T-helper 2 cell (primary cell): ENCODE measurements around the gene GIPR.
"Not testable (repeated sequence)": the region's sequence is repeated elsewhere in the genome, so short reads cannot be mapped to it uniquely, and the experiment has no call there.

Source experiments
- DNase-seq, 5 experiments: peaks; one replicate each; pipeline versions ENCODE4 v3.0.0 to v3.0.0-alpha.2; 2012 to 2022

GIPR gene

DNA sequence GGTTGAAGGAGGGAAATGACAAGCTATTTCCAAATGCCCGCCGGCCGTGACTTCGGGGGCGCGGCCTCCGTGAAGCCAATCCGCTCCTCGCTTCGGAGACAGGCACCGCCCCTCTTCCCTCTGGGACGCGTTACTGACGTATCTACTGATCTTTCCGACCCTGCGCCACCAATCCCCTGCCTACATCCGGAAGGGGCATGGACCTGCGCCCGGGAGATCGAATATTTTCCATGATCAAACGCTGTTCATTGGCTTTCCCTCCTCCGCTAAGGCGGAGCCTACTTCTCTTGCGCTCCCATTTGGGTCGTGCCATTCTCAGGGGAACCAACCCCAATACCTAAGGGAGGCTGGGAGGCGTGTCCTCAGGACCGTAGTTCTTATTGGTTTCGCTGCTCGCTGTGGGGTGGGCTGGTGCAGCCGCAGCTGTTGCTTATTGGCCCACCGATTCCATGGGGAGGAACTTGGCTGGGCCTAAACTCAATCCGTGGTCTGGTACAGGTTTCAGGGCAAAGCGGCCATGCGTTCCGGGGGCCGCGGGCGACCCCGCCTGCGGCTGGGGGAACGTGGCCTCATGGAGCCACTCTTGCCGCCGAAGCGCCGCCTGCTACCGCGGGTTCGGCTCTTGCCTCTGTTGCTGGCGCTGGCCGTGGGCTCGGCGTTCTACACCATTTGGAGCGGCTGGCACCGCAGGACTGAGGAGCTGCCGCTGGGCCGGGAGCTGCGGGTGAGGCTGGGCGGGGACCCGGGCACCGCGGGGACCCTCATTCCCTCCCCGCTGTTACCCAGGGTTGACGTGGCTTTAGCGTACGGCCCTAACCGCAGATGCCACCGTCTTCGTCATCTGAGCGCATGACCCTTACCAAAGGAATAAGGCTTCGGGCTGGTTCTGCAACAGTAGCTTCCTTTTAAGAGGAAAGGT, 24.4 kb downstream of the GIPR start, which contains the start of gene QPCTL:
Gene QPCTL, plus strand, starts transcription at position 480 of the 919 bp plus-strand sequence. Its CDS starts 38 bp downstream, at position 518.
- peak; percentile 85 to 100 (median 96) for DNase-seq

GRCh38 chr19:45693106-45693788, 25.2 kb downstream of the GIPR start:
- peak; percentile 49 to 70 (median 68) for DNase-seq

DNA sequence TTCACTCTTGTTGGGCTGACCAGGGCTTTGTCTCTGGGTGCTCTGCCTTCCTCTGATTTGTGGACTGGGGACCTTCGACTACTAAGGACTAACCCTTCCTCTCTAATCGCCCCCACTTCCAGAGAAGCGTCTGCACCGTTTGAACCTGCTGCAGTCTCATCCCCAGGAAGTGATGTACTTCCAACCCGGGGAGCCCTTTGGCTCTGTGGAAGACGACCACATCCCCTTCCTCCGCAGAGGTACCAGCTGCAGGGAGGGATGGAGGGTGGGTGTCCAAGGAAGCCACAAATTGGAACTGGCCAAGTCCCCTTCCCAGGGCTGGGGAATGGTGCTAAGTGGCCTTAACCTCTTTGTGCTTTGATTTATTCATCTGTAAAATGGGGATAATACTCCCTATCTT, 33.7 kb downstream of the GIPR start:
- DNase-seq = no peak

- no peak for DNase-seq
Measured at GRCh38 chr19:45705115-45705514, 37.1 kb downstream of the GIPR start.

DNA sequence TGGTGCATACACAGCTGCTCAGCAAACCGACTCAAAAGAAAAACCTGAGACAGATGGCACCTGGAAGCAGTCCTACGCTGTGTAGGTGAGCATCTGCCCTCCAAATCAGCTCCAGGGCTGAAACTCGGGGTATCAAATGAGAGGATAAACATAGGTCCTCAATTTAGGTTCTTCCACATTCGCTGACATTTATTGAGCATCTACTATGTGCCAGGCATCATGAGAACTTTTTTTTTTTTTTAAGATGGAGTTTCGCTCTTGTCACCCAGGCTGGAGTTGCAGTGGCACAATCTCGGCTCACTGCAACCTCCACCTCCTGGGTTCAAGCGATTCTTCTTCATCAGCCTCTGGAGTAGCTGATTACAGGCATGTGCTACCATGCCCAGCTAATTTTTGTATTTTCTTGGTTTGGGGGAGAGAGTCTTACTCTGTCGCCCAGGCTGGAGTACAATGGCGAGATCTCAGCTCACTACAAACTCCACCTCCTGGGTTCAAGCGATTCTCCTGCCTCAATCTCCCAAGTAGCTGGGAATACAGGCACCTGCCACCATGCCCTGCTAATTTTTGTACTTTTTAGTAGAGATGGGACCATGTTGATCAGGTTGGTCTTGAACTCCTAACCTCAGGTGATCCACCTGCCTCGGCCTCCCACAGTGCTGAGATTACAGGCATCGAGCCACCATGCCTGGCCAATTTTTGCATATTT, 37.8 kb downstream of the GIPR start:
- no peak for DNase-seq

DNA sequence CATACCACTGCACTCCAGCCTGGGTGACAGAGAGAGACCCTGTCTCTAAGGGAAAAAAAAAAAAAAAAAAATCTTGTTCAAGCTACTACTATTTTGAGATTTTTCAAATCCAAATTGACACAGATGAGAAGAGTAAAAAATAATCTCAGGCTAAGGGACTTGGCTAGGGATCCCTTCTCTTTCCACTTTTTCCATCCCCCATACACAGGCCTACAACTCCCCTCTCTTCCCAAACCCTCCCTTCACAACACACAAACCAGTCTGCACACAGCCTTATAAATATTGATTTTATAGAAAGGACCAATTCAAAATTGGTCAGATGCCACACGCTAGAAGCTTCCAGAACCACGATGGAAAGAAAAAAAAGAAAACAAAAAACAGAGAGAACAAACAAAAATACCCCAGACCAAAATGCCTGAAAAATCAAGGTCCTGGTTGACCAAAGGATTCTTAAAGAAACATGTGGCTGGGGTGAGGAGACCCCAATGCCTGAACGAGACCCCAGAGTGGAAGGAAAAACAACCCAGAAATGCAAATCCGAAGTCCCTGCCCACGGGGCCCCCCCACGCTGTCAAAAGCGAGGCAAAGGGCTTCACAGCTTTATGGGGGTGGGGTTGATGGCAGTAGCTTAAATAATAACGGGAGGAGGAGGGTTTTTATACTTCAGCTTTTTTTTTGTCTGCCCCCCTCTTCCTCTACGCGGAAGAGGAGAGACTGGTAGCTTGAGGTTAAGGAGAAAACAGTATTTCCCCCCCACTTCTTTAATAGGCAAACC, 42.5 kb downstream of the GIPR start:
- DNase-seq = no peak

DNA sequence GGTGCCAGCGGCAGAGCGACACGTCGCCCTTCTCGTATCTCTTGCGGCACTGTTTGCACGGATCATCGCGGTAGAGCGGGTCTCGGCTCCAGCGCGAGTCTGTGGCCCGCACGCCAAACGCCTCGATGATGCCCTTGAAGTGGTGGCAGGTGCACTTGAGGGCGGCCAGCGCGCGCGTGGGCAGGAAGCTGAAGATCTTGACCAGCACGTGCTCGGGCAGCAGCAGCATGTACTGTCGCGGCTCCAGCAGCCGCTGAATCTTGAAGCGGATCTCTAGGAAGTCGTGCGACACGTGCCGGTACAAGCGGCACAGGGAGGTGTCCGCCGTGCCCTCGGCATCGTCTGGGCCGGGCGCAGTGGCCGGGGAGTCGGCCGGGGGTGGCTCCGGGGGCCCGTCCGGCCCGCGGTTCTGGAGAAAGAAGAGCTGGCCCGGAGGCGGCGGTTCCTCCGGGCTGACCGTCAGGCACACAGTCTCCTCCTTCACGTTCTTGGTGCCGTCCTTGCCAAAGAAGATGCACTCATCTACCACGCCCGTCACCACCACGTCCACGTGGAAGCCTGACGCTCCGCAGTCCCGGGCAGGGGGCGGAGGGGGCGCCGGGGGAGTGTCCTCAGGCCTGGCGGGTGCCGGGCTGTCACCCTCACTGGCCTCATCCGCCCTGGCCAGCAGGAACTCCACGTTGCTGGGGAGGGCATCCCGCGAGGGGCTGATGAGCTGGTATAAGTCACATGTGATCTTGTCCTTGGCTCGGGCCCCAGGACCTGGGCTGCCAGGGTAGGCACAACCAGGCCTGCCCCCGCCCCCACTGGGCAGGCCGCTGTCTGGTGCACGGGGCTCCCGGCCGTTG, 44.1 kb downstream of the GIPR start:
- no peak for DNase-seq

GRCh38 chr19:45712699-45713067, 44.7 kb downstream of the GIPR start:
- DNase-seq = no peak

DNA sequence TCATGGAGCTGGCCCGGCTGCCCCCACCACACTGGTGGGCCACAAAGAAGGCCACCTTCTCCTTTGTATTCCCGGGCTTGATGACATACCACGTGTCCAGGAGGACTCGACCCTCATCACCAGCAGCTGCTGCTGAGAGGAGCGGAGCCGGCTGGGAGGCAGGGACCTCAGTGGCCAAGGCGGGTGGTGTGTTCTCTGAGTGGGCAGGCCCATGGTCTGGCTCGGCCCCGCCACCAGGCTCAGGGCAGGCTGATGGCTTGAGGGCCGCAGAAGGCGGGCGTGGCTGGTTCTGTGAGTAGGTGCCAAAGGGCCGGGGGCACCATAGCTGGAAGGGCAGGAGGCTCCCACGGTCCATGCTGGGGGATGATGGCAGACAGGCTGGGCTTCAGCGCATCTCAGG, 45.1 kb downstream of the GIPR start:
- DNase-seq = no peak

DNA sequence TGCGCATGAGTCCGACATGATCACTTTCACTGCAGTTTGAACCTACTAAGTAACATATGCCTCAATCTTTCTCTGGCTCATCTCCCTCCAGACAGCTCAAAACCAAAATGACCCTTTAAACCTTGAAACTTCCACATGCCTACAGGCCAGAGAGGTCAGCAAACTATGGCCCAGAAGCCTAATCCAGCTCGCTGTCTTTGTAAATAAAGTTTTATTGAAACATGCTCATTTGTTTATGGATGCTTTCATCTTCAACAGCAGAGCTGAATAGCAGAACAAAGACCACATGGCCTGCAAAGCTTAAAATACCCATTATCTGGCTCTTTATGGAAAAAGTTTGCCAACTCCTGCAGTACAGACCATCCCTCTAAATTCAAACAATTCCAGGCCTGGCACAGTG, 47.1 kb downstream of the GIPR start:
- no peak for DNase-seq

- peak in 1 of 5 experiments; percentile 27 for DNase-seq
Measured at GRCh38 chr19:45716359-45717130, 48.5 kb downstream of the GIPR start.

DNA sequence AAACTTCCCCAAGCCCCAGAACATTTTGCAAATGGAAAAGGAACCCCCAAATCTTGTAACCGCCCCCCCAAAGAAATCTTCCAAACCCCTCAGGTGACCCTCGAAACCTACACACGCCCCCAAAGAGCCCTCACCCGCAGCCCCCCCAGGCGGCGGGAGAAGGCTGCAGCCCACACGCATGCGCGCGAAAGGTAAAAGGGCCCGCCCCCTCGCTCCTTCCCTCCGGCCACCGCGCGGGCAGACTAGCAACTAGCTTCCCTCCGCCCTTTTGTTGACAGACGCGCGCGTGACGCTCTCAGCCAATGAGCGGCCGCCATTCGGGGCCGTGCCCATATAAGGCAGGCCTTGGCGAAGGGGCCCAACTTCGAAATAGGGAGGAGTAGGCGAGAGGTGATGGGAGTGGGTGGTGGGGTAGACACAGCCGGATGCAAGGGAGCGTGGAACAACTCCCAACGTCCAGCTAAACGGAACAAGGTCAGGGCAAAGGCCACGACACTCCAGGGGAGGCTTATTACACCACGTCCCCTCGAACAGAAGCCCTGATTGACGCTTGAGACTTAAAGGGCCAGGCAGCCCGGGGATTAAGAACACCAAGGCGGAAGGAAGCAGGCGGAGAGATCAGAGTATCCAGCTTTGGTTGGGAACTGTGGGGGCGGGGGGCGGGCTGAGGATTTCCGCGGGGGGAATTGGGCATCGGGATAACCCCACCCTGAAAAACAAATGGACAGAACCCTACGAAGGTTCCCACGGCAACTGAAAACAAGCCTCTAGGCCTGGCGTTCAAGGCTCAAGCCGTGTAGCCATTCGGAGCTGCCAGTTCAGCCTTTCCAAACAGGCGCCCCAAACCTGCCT, 49.3 kb downstream of the GIPR start:
- peak; percentile 93 to 100 (median 97) for DNase-seq

GRCh38 chr19:45717983-45718650, 50.1 kb downstream of the GIPR start:
- no peak for DNase-seq

GRCh38 chr19:45720065-45720464, 52.0 kb downstream of the GIPR start:
- DNase-seq = not testable (repeated sequence)

- DNase-seq = not testable (repeated sequence)
Measured at GRCh38 chr19:45728683-45729082, 60.7 kb downstream of the GIPR start.

GRCh38 chr19:45729800-45730290, 61.8 kb downstream of the GIPR start:
- no peak for DNase-seq

DNA sequence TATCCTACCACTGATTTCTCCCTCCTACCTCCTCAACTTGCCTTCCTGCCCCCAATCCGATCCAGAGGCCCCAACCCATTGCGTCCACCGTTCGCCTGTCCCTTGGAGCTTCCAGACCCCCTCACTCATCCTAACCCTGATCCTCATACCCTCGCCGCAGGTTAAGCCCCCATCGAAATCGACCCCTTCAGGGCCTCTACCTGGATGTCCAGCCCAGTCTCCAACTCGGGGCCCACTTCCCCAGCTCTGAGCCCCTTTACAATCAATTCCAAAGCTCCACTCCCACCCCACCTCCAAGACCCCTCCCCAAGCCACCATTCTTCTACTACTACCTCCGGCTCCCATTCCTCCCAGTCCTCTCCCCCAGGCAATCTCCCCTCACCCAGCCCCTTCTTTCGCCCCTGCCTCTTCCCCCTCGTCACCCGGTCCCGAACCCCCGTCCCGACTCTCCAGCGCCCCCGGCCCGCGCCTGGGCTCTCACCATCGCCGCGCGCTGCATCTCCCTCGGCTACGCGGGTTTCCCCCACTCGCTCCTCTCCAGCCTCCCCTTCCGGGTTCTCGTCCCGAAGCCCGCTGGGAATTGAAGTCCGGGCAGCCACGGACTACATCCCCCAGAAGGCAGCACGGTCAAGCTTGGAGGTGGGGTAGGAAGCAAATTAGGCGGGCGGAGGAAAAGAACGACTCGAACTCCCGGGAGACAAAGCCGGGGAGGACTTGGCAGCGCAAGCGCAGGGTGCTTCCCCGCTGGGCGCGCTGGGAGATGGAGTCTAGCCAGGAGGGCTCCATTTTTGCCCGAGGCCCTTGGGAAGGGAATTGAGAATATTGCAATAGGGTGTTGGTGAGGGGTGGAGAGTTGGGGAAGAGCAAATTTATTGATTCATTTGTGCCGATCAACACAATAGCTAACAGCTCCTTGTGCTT, 62.6 kb downstream of the GIPR start, which contains the start of gene FBXO46:
Gene FBXO46, minus strand, starts transcription at position 529 of the 921 bp plus-strand sequence. CDS start 17,401 bp downstream, outside the sequence.
- DNase-seq = peak; percentile 75 to 97 (median 91)
